Neural crest cell (in vitro differentiated cells): ENCODE measurements around the gene IFT27. TPM values are rescaled to one million over a fixed set of nuclear protein-coding genes. Genes with fewer than 3 reads are reported as not detected.

Source experiments
- DNase-seq: peaks from one replicate; pipeline ENCODE4 v3.0.0; 2021; ENCODE audit warnings: low read depth, mixed read lengths, low spot score
- H3K27ac Mint-ChIP-seq: one replicate; pipeline ENCODE4 v1.8.0; 2021; ENCODE audit warnings: mild to moderate bottlenecking, mixed read lengths; ENCODE audit not compliant: unreplicated experiment
- H3K27me3 Mint-ChIP-seq: 2 replicates; pipeline ENCODE4 v1.8.0; 2021; ENCODE audit warnings: low read depth, mild to moderate bottlenecking, mixed read lengths
- H3K36me3 Mint-ChIP-seq: 2 replicates; pipeline ENCODE4 v1.8.0; 2021; ENCODE audit warnings: low read depth, mild to moderate bottlenecking, mixed read lengths
- H3K4me1 Mint-ChIP-seq: 2 replicates; pipeline ENCODE4 v1.8.0; 2021; ENCODE audit warnings: mixed read lengths
- H3K4me3 Mint-ChIP-seq: one replicate; pipeline ENCODE4 v1.8.0; 2021; ENCODE audit warnings: mild to moderate bottlenecking, mixed read lengths
- H3K9me3 Mint-ChIP-seq: 2 replicates; pipeline ENCODE4 v1.8.0; 2021; ENCODE audit warnings: mixed read lengths
- CTCF ChIP-seq: fragments of 200-600 bp; sonication (generic); conservative IDR thresholded peaks from 2 replicates; pipeline ENCODE4 v1.5.0; 2021; ENCODE audit warnings: antibody characterized with exemption, mild to moderate bottlenecking
- total RNA-seq: library from RNA; stranded (reverse); gene quantifications from 2 replicates; pipeline ENCODE4 v1.2.1, GENCODE V29; 2021

IFT27 gene
- total RNA-seq, 1 donor from 2014 or later: 55.4 TPM

GRCh38 chr22:36772451-36772850 is 3.5 kb downstream of the IFT27 start:
- H3K36me3 Mint-ChIP-seq: peaks cover 5% of the 10 kb centered on the region
- no peak for DNase-seq
- peaks cover 42% of the 10 kb centered on the region for H3K4me1 Mint-ChIP-seq
- peak overlapping the region; percentile 7 for H3K4me3 Mint-ChIP-seq
- peaks cover 2% of the 10 kb centered on the region for H3K27me3 Mint-ChIP-seq
- H3K9me3 Mint-ChIP-seq: peaks cover 5% of the 10 kb centered on the region
- no peak for TF ChIP-seq CTCF
- H3K27ac Mint-ChIP-seq: no peak overlapping the region

GRCh38 chr22:36771356-36772063 is 4.4 kb downstream of the IFT27 start:
- DNase-seq: no peak
- peaks cover 3% of the 10 kb centered on the region for H3K9me3 Mint-ChIP-seq
- peaks cover 2% of the 10 kb centered on the region for H3K27me3 Mint-ChIP-seq
- H3K4me3 Mint-ChIP-seq: peak overlapping the region; percentile 7
- TF ChIP-seq CTCF: no peak
- H3K27ac Mint-ChIP-seq: no peak overlapping the region
- peaks cover 38% of the 10 kb centered on the region for H3K4me1 Mint-ChIP-seq
- peaks cover 4% of the 10 kb centered on the region for H3K36me3 Mint-ChIP-seq

GRCh38 chr22:36770513-36771231 is 5.2 kb downstream of the IFT27 start:
- H3K27me3 Mint-ChIP-seq: no peaks in the 10 kb centered on the region
- H3K4me1 Mint-ChIP-seq: peaks cover 31% of the 10 kb centered on the region
- H3K36me3 Mint-ChIP-seq: peaks cover 2% of the 10 kb centered on the region
- H3K9me3 Mint-ChIP-seq: no peaks in the 10 kb centered on the region
- TF ChIP-seq CTCF: no peak
- DNase-seq: no peak
- H3K27ac Mint-ChIP-seq: no peak overlapping the region
- no peak overlapping the region for H3K4me3 Mint-ChIP-seq

GRCh38 chr22:36769541-36770512 is 6.1 kb downstream of the IFT27 start:
- Mint-ChIP-seq H3K36me3 (peaks cover 2% of the 10 kb centered on the region), H3K4me1 (peaks cover 24% of the 10 kb centered on the region), H3K27me3 (no peaks in the 10 kb centered on the region), H3K9me3 (no peaks in the 10 kb centered on the region), H3K4me3 (peak overlapping the region; percentile 17), H3K27ac (peak overlapping the region; percentile 63)
- DNase-seq: no peak
- TF ChIP-seq CTCF: no peak

- Mint-ChIP-seq H3K27ac (no peak overlapping the region), H3K27me3 (no peaks in the 10 kb centered on the region), H3K36me3 (peaks cover 5% of the 10 kb centered on the region), H3K9me3 (no peaks in the 10 kb centered on the region), H3K4me3 (no peak overlapping the region), H3K4me1 (peaks cover 24% of the 10 kb centered on the region)
- TF ChIP-seq CTCF: no peak
- no peak for DNase-seq
Observed at GRCh38 chr22:36768616-36769015, 7.3 kb downstream of the IFT27 start.
